Transverse colon (tissue), 4 donors: ENCODE data around the gene NPTN. TPM values are rescaled to one million over a fixed set of nuclear protein-coding genes. Genes with fewer than 3 reads are reported as not detected.

Experiments
- DNase-seq: peaks from one replicate; pipeline ENCODE4 v3.0.0-alpha.2; 2019
- H3K27ac ChIP-seq, 4 donors: fragments of 200-600 bp; sonication (generic); 2 replicates each; pipeline ENCODE4 v1.5.1; 2016 to 2018; ENCODE audit warnings: inconsistent platforms in 4 of 4
- H3K27me3 ChIP-seq: fragments of 200-600 bp; sonication (generic); 2 replicates; pipeline ENCODE4 v1.5.1; 2017; ENCODE audit warnings: inconsistent platforms
- H3K36me3 ChIP-seq, 4 donors: fragments of 200-600 bp; sonication (generic); 2 replicates each; pipeline ENCODE4 v1.5.1; 2017 to 2019; ENCODE audit warnings: inconsistent platforms in 4 of 4
- H3K4me1 ChIP-seq, 4 donors: fragments of 200-600 bp; sonication (generic); 2 replicates each; pipeline ENCODE4 v1.5.1; 2017 to 2020; ENCODE audit warnings: inconsistent platforms in 4 of 4
- H3K4me3 ChIP-seq, 4 donors: fragments of 200-600 bp; sonication (generic); 1 replicate in 1 of 4; 2 replicates in 3 of 4; pipeline versions ENCODE4 v1.5.1 to v1.6.1; 2017 to 2019; ENCODE audit warnings: inconsistent platforms in 4 of 4
- H3K9me3 ChIP-seq, 2 donors: fragments of 200-600 bp; sonication (generic); 2 replicates each; pipeline ENCODE4 v1.5.1; 2017 to 2019; ENCODE audit warnings: inconsistent platforms in 2 of 2
- CTCF ChIP-seq, 5 experiments: fragments of 200-600 bp in 3 of 5; fragments of 450-650 bp in 2 of 5; sonication (generic) in 3 of 5; IDR thresholded peaks; 1 replicate in 2 of 5; 2 replicates in 3 of 5; pipeline ENCODE4 v1.5.1; 2016 to 2017; ENCODE audit warnings: antibody characterized with exemption in 5 of 5, inconsistent platforms in 3 of 5, mild to moderate bottlenecking in 2 of 5, moderate library complexity in 1 of 5
- EP300 ChIP-seq: sonication (generic); formaldehyde crosslinking; IDR thresholded peaks from one replicate; pipeline ENCODE4 v1.6.1; 2017; ENCODE audit warnings: antibody characterized with exemption, low read depth
- POLR2A ChIP-seq: fragments of 450-650 bp; IDR thresholded peaks from one replicate; pipeline ENCODE4 v1.6.1; 2016; ENCODE audit warnings: antibody characterized with exemption, mild to moderate bottlenecking, moderate library complexity
- POLR2AphosphoS5 ChIP-seq, 3 donors: sonication (generic); formaldehyde crosslinking; IDR thresholded peaks; one replicate each; pipeline ENCODE4 v1.6.1; 2016; ENCODE audit warnings: antibody characterized with exemption in 3 of 3
- WGBS, 2 donors: methylation state at CpG; one replicate each; pipeline ENCODE4 v1.1.5; 2018; ENCODE audit warnings: low coverage in 1 of 2; 5-methylcytosine and 5-hydroxymethylcytosine counted together
- in situ Hi-C, 4 donors: fragments of 200-750 bp; cut with MboI; loops; one replicate each; pipeline versions ENCODE4 v1.15.0 to v1.15.1; 2017; ENCODE audit warnings: low sequenced_read_pairs in 3 of 4, low pct_ligation_motif_present in 1 of 4, low pct_unique_long_range_greater_than_20kb in 1 of 4
- intact Hi-C: fragments of 100-400 bp; cut with DNase I; formaldehyde crosslinking; loops from one replicate; pipeline ENCODE4 v1.15.1; 2023; ENCODE audit warnings: low total_unique reads
- total RNA-seq, 4 donors: library from RNA; depleted of rRNA; stranded (reverse); fragments of >200 nt; gene quantifications; one replicate each; pipeline ENCODE4 v1.1.0, GENCODE V29; 2016

The NPTN gene
- total RNA-seq, result 100 to 1,000 TPM in 3 of 4 donors, 10 to 100 TPM in 1; 77.8 to 187 (median 135) TPM

GRCh38 chr15:73633111-73633990, at the start of gene NPTN:
NPTN (minus strand) TSS chr15:73633389; CDS start chr15:73633215, 174 bp downstream.
- intact Hi-C loops (no loop called here), in situ Hi-C loops (loop anchor here in 2 of 4 donors (10.0 kb wide), 3 partner anchors 61 to 79 kb away; no protein-coding TSS in a partner anchor)
- WGBS, 2 donors, result 8 to 20% methylated on average over 3 to 15 of the region's 62 CpGs
- no peaks in the 10 kb centered on the region for H3K27me3 ChIP-seq
- no peaks in the 10 kb centered on the region for H3K9me3 ChIP-seq
- peak in 1 of 5 experiments; percentile 4 for TF ChIP-seq CTCF (IDR thresholded peaks at IDR 0.05)
- TF ChIP-seq EP300, result no peak
- TF ChIP-seq POLR2AphosphoS5 (IDR thresholded peaks at IDR 0.05), result peak; percentile 89 to 93 (median 92)
- peak; percentile 86 for TF ChIP-seq POLR2A
- H3K36me3 ChIP-seq, result no peaks in the 10 kb centered on the region
- peaks cover 13 to 48% (median 46%) of the 10 kb centered on the region in 4 donors for H3K4me1 ChIP-seq
- H3K4me3 ChIP-seq, result peak within 1 kb of the TSS; percentile 79 to 99 (median 92)
- DNase-seq, result peak; percentile 99
- peak within 1 kb of the TSS; percentile 97 to 99 (median 98) for H3K27ac ChIP-seq

GRCh38 chr15:73682600-73683090, 49.5 kb upstream of the NPTN start:
- no peaks in the 10 kb centered on the region for H3K36me3 ChIP-seq
- DNase-seq, result no peak
- H3K27ac ChIP-seq, result no peak overlapping the region
- H3K4me3 ChIP-seq, result no peak overlapping the region
- TF ChIP-seq EP300 (no peak), POLR2AphosphoS5 (IDR thresholded peaks at IDR 0.05) (no peak), CTCF (IDR thresholded peaks at IDR 0.05) (no peak), POLR2A (no peak)
- no peaks in the 10 kb centered on the region for H3K9me3 ChIP-seq
- 68 to 80% methylated on average over 4 to 14 of the region's 14 CpGs for WGBS, 2 donors
- peaks cover 4 to 37% (median 22%) of the 10 kb centered on the region in 4 donors for H3K4me1 ChIP-seq
- in situ Hi-C loops, result no loop called here
- intact Hi-C loops, result no loop called here
- no peaks in the 10 kb centered on the region for H3K27me3 ChIP-seq

GRCh38 chr15:73681856-73682599, 48.8 kb upstream of the NPTN start:
- in situ Hi-C loops (no loop called here), intact Hi-C loops (no loop called here)
- H3K27ac ChIP-seq, result no peak overlapping the region

More at GRCh38 chr15:73681856-73682599, 48.8 kb upstream of the NPTN start:
- TF ChIP-seq POLR2AphosphoS5 (IDR thresholded peaks at IDR 0.05), result no peak
- no peak for TF ChIP-seq EP300
- TF ChIP-seq POLR2A, result no peak
- no peak for TF ChIP-seq CTCF (IDR thresholded peaks at IDR 0.05)
- H3K36me3 ChIP-seq, result no peaks in the 10 kb centered on the region
- H3K9me3 ChIP-seq, result no peaks in the 10 kb centered on the region
- no peaks in the 10 kb centered on the region for H3K27me3 ChIP-seq
- no peak for DNase-seq
- H3K4me3 ChIP-seq, result no peak overlapping the region
- H3K4me1 ChIP-seq, result peaks cover 2 to 31% (median 19%) of the 10 kb centered on the region in 4 donors
- 75% methylated on average over 3 of the region's 3 CpGs; no CpG with 5 or more reads in 1 of the 2 donors for WGBS, 2 donors
